HFF-Myc (cell line): Measurements from ENCODE around the gene ATXN2L.

Source experiments
- DNase-seq: peaks from one replicate; pipeline ENCODE4 v3.0.0-alpha.2; 2011; ENCODE audit warnings: low read depth; ENCODE audit errors: extremely low read depth
- H3K4me3 ChIP-seq: replicated peaks from 2 replicates; pipeline ENCODE4 v1.5.1; 2011; ENCODE audit warnings: low read depth, mild to moderate bottlenecking, control low read depth, low read length
- TF ChIP-seq, protein P1 (sequence below): IDR thresholded peaks from 2 replicates; pipeline ENCODE4 v1.5.1; 2012; ENCODE audit warnings: mild to moderate bottlenecking, low read depth, low read length, control low read depth; ENCODE audit errors: missing control alignments

Gene ATXN2L

DNA sequence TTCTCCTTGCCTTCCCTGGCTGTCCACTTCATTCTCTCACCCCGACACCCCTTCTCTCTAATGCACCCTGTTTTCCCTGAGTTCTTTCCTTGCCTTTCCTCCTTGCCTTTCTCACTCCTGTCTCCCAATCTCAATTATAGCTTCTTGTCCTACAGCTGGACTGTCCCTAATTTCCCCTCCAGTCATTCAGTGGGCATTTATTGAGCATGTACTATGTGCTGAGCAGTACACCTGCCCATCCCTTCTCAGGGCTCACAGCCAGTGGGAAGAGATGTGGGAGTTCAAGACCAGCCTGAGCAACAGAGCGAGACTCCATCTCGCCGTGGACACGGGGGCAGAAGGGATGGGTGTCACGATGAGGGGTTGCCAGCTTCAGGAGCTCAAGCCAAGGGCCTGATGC lies 61.2 kb downstream of the ATXN2L start:
- no peak overlapping the region for H3K4me3 ChIP-seq
- DNase-seq, result no peak
- TF ChIP-seq, protein P1, sequence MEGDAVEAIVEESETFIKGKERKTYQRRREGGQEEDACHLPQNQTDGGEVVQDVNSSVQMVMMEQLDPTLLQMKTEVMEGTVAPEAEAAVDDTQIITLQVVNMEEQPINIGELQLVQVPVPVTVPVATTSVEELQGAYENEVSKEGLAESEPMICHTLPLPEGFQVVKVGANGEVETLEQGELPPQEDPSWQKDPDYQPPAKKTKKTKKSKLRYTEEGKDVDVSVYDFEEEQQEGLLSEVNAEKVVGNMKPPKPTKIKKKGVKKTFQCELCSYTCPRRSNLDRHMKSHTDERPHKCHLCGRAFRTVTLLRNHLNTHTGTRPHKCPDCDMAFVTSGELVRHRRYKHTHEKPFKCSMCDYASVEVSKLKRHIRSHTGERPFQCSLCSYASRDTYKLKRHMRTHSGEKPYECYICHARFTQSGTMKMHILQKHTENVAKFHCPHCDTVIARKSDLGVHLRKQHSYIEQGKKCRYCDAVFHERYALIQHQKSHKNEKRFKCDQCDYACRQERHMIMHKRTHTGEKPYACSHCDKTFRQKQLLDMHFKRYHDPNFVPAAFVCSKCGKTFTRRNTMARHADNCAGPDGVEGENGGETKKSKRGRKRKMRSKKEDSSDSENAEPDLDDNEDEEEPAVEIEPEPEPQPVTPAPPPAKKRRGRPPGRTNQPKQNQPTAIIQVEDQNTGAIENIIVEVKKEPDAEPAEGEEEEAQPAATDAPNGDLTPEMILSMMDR, result no peak
